ENCODE data around the gene IFNA14. TPM values are rescaled to one million over a fixed set of nuclear protein-coding genes. Genes with fewer than 3 reads are reported as not detected.
"Not testable (repeated sequence)": the region's sequence is repeated elsewhere in the genome, so short reads cannot be mapped to it uniquely, and the experiment has no call there.

The IFNA14 gene
- not detected in 2 replicates for total RNA-seq

DNA sequence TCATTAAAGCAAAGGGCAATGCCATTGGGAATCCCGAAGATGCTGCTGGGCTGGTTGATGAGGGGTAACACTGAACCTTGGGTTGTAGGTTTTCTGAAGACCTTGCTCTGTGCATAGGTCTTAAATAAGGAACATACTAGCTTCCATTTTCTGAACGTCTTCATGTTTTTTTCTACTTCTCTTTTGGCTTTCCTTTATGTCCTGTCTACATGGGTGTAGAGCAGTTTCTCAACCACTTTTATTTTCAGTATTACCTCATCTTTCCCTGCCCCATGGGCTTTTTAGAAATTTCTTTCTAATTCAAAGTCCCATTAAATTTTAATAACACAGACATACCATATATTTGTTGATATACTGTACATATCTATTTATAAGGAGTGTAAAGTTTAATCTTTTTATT is at the start of gene IFNA14:
Gene IFNA14, minus strand, starts transcription at position 95 of the 400 bp plus-strand sequence. Its CDS starts 70 bp downstream, at position 25.
- no peak for DNase-seq

GRCh38 chr9:21287280-21287679 is 47.5 kb upstream of the IFNA14 start:
- no peak for DNase-seq

GRCh38 chr9:21286659-21287058 is 46.9 kb upstream of the IFNA14 start:
- DNase-seq, result no peak

DNA sequence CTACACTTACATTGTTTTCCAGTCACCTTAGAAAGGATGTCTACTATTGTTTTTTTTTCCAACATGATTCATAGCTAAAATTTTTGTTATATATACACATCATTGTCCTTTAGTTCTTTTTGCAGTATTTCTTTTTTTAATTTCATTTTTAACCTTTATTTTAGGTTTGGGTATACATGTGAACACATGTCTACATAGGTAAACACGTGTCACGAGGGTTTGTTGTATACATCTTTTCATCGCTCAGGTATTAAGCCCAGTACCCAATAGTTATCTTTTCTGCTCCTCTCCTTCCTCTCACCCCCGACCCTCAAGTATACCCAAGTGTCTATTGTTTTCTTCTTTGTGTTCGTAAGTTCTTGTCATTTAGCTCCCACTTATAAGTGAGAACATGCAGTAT is 46.3 kb upstream of the IFNA14 start:
- no peak for DNase-seq

- DNase-seq, result no peak
These were observed 41.5 kb upstream of the IFNA14 start for GRCh38 chr9:21281275-21281674.

DNA sequence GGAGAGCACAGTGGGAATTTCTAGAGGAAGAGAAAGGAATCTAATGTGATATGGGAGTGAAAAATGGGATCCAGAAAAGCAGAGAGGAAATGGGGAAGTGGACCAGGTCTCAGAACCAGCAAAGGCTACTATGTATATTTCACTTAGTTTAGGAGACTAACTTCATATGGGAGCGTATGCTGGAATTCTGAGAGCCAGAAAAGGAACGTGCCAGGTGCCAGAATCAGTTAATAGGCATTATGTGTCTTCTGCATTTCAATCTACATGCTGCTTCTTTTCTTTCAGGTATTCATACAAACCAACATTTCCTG is 28.5 kb upstream of the IFNA14 start:
- no peak for DNase-seq

DNA sequence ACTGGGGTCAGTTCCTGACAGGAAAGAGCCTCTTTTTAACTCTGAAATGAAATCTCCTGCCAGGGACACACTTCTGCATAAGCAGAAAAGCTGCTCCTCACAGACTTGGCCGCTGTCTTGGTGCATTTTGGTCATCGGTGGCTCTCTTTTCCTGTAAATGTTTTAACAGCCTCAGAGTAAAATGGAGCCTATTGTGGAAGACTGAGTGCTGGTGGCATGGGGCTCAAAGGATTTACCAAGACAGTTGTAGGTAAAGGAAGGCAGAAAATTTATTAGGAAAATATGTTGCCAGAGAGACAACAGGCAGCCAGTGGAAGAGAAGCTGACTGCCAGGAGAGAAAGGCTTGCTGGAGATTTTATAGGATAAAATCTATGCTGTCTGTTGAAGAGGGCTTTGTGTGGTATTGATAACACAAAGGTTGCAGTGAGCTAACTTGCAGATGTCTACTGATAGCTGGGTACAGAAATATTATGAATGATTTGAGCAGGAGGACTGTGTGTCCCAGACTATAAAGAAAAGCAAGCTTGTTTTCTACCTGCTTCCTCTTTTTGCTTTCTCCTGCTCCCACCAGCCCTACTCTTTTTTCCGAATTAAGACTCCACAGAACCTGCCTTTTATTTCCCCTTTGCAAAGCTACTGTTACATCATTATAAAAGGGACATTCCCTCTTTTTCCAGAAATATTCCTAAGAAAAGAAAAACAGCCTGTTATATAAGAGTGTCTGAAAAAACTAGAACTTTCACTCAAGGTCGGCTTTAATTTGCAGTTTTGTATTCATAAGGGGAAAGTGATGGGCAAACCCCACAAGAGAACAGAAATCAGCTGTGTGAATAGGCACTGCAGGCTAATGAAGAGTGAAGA is 27.9 kb upstream of the IFNA14 start:
- DNase-seq, result no peak

- no peak for DNase-seq
These were observed 27.1 kb upstream of the IFNA14 start for GRCh38 chr9:21266733-21267484.

DNA sequence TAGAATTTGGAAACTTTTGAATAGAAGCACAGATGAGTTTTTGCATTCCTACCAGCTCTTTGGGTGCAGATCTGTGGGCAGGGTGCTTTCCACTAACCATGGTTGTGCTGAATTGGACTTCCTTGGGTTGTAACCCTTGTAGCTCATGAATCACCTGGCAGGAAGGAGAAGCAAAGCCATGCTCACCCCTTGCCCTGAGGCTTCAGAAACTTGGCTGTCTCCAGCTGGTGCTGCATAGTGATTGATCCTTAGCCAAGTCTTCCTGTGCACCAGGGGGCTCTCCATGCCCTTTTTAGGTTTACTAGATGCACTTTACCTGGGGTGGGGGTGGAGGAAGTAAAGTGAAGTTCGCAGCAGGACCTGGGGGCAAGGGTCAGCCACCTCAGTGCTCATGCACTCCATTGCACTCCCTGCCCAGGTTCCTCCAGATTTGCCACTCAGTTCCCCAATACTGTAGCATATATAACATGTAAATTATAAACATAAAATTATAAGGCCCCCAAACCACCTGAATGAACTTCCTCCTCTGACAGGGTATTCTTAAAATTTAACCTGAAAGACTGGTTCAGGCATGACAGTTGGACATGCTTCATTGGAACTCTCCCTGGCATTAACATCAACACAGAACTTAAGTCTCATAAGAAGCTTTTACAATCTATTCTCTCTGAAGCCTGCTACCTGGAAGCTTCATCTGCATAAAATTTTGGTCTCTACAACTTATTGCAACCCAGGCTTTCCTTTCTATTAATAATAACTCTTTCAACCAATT is 25.8 kb upstream of the IFNA14 start:
- no peak for DNase-seq

DNA sequence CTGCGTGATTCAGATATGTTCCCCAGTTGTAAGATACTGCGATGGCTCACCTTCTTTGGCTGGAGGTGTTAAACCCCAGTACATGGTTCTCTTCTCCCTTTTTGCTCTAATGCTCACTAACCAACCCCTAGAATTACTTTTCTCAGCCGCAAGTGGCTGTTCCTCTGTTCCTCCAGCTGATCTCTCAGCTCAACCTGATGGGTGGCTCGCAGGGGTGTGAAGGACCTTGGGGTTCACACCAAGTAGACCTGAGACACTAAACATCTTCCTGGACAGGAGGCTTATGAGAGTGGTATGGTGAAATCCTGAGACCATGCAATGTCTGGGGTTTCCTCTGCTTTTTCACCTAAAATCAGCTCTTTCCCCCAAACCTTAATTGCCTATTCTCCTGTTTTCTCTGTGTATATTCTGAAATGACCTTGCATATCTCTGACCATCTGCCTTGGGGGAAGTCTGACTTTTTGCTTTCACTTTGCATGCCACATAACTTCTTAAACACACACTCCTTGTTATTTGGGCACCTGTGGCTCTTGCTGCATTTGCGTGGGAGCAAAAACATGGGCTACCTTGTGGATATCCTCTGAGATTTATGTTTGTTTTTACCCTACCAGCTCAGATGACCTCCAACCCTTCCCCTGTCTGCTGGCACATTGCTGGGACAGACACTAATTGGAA is 15.9 kb upstream of the IFNA14 start:
- no peak for DNase-seq

DNA sequence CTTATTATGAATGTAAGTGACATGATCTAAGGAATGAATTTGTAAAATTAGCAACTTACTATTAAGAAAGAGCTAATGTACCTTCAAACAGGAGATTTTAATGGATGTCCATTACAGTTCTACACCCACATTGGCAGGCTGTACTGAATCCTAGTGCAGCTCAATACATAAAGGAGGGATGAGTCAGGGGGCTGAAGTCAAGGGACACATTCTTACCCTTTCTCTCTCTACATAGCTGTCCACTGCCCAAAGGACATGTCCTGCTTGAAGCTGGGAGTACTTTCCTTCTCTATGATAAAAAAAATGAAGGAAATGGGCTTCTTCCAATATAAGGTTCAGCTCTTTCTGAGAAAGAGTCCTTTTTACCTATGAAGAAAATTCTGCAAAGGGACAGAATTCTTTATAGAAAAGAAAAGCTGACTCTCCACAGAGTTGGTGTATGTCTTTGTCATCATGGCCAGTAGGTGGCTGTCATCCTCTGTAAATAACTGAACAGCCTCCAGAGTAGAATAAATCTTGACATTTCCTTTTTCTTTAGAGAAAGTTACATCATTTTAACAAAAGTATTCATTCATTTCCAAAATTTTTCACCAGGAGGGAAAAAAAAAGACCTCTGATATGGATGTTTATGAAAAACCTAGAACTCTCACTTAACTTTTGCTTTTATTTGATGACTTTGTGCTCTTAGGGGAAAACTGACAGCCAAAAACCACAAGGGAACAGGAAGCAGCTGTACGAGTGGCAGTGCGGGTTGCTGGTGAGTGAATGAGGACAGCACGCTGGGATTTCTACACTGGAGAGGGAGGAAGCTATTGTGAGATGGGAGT is 13.1 kb upstream of the IFNA14 start:
- peak; percentile 72 for DNase-seq

DNA sequence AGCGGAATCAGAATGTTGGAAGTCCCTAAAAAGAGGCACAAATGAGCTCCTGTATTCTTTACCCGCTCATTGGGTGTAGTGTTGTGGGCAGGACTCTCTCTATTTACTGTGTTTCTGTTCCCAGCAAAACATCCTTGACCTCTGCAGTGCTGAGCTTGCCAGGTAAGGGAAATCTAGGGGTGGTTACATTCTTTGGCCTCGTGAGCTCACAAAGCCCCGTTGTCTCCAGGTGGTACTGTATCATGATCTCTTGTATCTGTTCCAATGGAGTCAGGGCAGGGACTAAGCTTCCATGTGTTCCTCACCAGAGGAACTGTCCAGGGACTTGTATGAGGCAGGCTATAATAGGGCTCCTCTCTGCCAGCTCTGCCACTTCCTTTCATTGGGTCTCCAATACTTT is 11.8 kb upstream of the IFNA14 start:
- DNase-seq, result no peak

DNA sequence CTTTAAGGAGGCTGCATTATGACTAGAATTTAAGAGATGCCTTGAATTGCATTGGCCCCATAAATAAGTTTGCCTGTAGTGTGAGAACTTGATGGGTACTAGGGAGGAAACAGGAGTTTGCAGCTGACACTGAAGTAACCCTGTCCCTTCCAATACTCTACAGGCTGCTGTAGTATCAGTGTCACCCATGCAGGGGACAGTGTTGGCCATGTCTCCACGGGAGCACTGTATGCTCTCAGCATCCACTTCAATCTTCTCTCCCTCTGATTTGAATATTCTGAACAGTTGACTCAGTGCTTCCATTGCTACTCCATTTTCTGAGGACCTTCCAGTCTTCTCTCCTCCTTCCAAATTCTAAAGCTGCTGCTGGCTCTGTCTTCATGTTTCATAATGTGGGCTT is 11.4 kb upstream of the IFNA14 start:
- no peak for DNase-seq

DNA sequence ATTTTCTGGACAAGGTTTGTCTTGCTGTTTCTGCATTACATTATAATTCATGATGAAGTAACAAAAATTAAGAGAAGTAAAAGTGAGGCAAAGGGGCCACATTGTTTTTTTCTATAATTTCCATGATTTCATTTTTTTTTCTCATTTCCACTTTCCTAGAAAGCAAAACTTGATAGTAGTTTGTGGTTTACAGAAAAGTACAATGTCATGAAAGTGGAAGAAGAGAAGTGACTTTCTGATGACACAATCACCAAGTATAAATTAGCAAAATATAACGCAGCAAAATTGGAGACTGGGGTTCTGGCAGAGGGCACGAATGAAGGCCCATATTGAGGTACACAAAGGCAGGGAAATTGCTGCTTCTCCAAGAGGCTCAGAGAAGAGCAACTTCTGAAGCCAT is 5.0 kb upstream of the IFNA14 start:
- no peak for DNase-seq

DNA sequence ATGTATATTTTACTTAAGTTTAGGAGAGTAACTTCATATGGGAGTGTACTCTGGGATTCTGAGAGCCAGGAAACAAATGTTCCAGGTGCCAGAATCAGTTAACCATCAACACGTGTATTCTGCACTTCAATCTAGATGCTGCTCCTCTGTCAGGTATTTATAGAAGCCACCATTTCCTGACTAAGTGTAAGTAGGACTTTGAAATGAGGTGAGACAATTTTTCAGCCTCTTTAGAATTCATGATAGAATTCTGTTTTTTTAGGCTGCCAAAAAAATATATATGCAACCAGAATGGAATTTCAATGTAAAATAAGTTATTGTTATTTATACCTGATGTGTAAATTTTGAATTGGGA is 3.5 kb downstream of the IFNA14 start:
- DNase-seq, result not testable (repeated sequence)

- DNase-seq, result peak; percentile 71
These were observed 4.1 kb downstream of the IFNA14 start for GRCh38 chr9:21235468-21236359.

GRCh38 chr9:21234153-21234687 is 5.6 kb downstream of the IFNA14 start:
- DNase-seq, result no peak

GRCh38 chr9:21233258-21233657 is 6.5 kb downstream of the IFNA14 start:
- no peak for DNase-seq

GRCh38 chr9:21228122-21228521 is 11.7 kb downstream of the IFNA14 start, which contains the start of gene IFNA17:
IFNA17 (minus strand) TSS chr9:21228222; CDS start chr9:21228173, 49 bp downstream.
- DNase-seq, result no peak

DNA sequence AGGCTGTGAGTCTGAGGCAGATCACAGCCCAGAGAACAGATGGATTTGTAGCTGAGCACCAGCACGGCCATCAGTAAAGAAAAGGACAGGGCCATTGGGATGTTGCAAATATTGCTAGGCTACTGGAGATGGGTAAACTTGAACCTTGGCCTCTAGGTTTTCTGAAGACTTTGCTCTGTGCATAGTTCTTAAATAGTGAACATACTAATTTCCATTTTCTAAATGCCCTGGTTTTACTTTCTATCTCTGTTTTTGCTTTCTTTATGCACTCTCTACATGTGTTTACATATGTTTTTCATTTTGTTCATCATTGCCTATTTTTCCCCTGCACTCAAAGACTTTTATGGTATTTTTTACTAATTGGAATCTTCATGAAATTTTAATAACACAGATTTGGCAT is 22.6 kb downstream of the IFNA14 start, which contains the start of gene IFNA16:
Gene IFNA16, minus strand, starts transcription at position 101 of the 400 bp plus-strand sequence. Its CDS starts 6 bp downstream, at position 95.
- not testable (repeated sequence) for DNase-seq
